Effector CD4-positive, alpha-beta T cell (primary cell): Measurements from ENCODE around the gene HCK.

ENCODE experiments used
- DNase-seq: peaks from one replicate; pipeline ENCODE4 v3.0.0-alpha.2; 2020

HCK gene

GRCh38 chr20:32132911-32133549 lies 81.0 kb downstream of the HCK start:
- no peak for DNase-seq

- DNase-seq, result no peak
Measured at GRCh38 chr20:32134026-32134425, 82.0 kb downstream of the HCK start.

DNA sequence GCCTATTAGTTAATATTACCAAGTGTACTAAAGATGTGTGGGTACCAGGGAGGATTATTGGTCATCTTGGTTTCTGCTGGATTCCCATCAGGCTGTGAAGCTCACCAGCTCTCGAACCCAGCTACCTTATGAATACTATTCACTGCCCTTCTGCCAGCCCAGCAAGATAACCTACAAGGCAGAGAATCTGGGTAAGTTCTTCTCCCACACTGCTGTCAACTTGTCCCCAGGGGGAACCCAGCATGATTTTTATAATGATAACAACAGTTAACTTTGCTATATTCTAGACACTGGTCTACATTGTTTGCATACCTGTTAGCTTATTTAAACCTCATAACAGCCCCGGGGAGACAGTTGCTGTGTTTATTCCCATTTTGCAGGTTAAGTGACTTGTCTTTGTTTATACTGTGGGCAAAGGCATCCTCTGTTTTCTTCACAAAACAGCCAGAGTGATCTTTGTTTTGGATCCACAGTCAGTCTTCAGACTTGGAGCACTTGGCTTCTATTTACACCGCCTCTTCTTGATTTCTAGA lies 84.0 kb downstream of the HCK start:
- DNase-seq, result no peak

- no peak for DNase-seq
Measured at GRCh38 chr20:32138921-32139320, 86.9 kb downstream of the HCK start.

GRCh38 chr20:32139947-32140346 lies 87.9 kb downstream of the HCK start:
- DNase-seq, result no peak

- no peak for DNase-seq
Measured at GRCh38 chr20:32140603-32141002, 88.6 kb downstream of the HCK start.

- DNase-seq, result no peak
Measured at GRCh38 chr20:32141465-32141980, 89.5 kb downstream of the HCK start.

GRCh38 chr20:32142088-32142487 lies 90.0 kb downstream of the HCK start:
- no peak for DNase-seq

GRCh38 chr20:32142991-32143390 lies 90.9 kb downstream of the HCK start:
- no peak for DNase-seq

DNA sequence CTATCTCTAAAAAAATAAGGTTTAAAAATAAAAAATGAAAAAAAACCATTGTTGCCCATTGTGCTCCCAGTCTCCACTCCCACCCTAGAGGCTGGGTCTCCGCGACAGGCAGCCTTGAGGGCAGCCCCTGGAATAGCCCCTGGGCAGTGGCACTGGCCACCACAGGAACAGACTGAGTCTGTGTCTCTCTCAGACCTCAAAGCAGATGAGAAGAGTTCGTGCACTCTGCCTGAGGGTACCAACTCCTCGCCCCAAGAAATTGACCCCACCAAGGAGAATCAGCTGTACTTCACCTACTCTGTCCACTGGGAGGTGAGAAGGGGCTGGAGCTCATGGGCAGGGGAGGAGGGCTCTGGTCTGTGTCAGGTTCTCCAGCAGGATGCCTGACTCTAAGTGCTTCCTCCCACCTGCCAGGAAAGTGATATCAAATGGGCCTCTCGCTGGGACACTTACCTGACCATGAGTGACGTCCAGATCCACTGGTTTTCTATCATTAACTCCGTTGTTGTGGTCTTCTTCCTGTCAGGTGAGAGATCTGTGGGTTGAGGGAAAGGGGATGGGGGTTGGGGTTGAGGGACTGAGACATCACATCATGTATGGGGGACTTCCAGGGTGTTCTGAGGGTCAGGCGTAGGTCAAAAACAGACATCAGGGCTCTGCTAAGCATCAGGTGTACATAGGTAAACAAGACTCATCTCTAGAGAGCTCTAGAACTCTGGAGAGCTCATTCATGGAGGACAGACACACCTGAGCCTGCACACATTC lies 93.0 kb downstream of the HCK start:
- no peak for DNase-seq

GRCh38 chr20:32149566-32150170 lies 97.6 kb downstream of the HCK start:
- DNase-seq, result no peak

DNA sequence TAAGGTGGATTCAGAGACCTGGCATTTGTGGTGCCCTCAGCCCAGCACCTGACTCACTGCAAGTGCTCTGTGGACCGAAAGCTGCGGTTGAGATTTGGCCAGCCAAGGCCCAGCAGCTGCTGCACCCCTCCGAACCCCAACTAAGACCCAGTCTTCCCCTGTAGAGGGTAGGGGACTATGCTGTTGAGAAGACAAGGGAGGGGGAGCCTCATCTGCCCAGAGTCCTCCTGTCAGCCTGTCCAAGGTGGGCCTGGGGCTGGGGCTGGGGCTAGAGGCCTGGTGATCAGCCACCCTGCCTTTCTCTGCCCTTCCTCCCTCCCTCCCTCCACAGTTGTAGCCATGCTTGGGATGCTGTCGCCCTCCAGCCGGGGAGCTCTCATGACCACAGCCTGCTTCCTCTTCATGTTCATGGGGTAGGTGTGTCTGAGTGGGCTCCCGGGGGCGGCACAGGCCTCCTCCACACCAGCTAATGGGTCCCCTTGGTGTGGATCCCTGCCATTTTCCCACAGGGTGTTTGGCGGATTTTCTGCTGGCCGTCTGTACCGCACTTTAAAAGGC lies 98.3 kb downstream of the HCK start:
- DNase-seq, result no peak
